Activated naive CD4-positive, alpha-beta T cell treated with anti-CD3 and anti-CD28 coated beads, Interleukin-2, amount 50 U/mL, for 16 hours (primary cell): ENCODE measurements around the gene RREB1.

Experiments used
- DNase-seq: peaks from one replicate; pipeline ENCODE4 v3.0.0-alpha.2; 2020

RREB1 gene

GRCh38 chr6:7107578-7108195 lies at the start of gene RREB1:
TSS of gene RREB1 (plus strand) at chr6:7107961. CDS start at chr6:7181912, 73,951 bp downstream.
- peak; percentile 65 for DNase-seq

GRCh38 chr6:7058250-7058923 lies 49.4 kb upstream of the RREB1 start:
- DNase-seq = no peak

- DNase-seq = no peak
These were observed 46.8 kb upstream of the RREB1 start for GRCh38 chr6:7060769-7061516.

- DNase-seq = no peak
These were observed 45.2 kb upstream of the RREB1 start for GRCh38 chr6:7062451-7063162.

- DNase-seq = no peak
These were observed 40.5 kb upstream of the RREB1 start for GRCh38 chr6:7067305-7067704.

- no peak for DNase-seq
These were observed 36.4 kb upstream of the RREB1 start for GRCh38 chr6:7071405-7071804.

GRCh38 chr6:7073082-7073820 lies 34.5 kb upstream of the RREB1 start:
- no peak for DNase-seq

GRCh38 chr6:7073821-7074525 lies 33.8 kb upstream of the RREB1 start:
- DNase-seq = peak; percentile 81

- no peak for DNase-seq
These were observed 32.9 kb upstream of the RREB1 start for GRCh38 chr6:7074870-7075269.

- no peak for DNase-seq
These were observed 32.3 kb upstream of the RREB1 start for GRCh38 chr6:7075341-7076000.

- DNase-seq = no peak
These were observed 29.9 kb upstream of the RREB1 start for GRCh38 chr6:7077856-7078255.

GRCh38 chr6:7078856-7079255 lies 28.9 kb upstream of the RREB1 start:
- DNase-seq = no peak

GRCh38 chr6:7080311-7080710 lies 27.4 kb upstream of the RREB1 start:
- DNase-seq = no peak

GRCh38 chr6:7085911-7086310 lies 21.9 kb upstream of the RREB1 start:
- DNase-seq = peak; percentile 17

- peak; percentile 55 for DNase-seq
These were observed 21.3 kb upstream of the RREB1 start for GRCh38 chr6:7086488-7086887.

- DNase-seq = no peak
These were observed 20.7 kb upstream of the RREB1 start for GRCh38 chr6:7087066-7087465.

GRCh38 chr6:7087491-7087979 lies 20.2 kb upstream of the RREB1 start:
- peak; percentile 23 for DNase-seq

- DNase-seq = no peak
These were observed 19.6 kb upstream of the RREB1 start for GRCh38 chr6:7088076-7088742.

- DNase-seq = no peak
These were observed 8.8 kb upstream of the RREB1 start for GRCh38 chr6:7098993-7099392.

- no peak for DNase-seq
These were observed 7.5 kb upstream of the RREB1 start for GRCh38 chr6:7100072-7100752.
